Body of pancreas (tissue), 4 donors: Measurements from ENCODE around the gene AGAP3. TPM values are rescaled to one million over a fixed set of nuclear protein-coding genes. Genes with fewer than 3 reads are reported as not detected.

Experiments
- ATAC-seq: fragments of 150-250 bp; one replicate; pipeline ENCODE4 v1.9.1; 2016
- DNase-seq, 4 donors: peaks; one replicate each; pipeline ENCODE4 v3.0.0-alpha.2; 2019
- H3K27ac ChIP-seq, 4 donors: fragments of 200-600 bp; sonication (generic); 1 replicate in 3 of 4; 2 replicates in 1 of 4; pipeline versions ENCODE4 v1.5.1 to v1.6.1; 2016 to 2019; ENCODE audit warnings: mild to moderate bottlenecking in 1 of 4, mixed read lengths in 1 of 4, moderate library complexity in 1 of 4
- H3K27me3 ChIP-seq, 2 donors: fragments of 200-600 bp; sonication (generic); one replicate each; pipeline ENCODE4 v1.6.0; 2016; ENCODE audit warnings: mild to moderate bottlenecking in 1 of 2
- H3K36me3 ChIP-seq, 2 donors: fragments of 200-600 bp; sonication (generic); replicated peaks in 1 of 2; 2 replicates each; pipeline ENCODE4 v1.5.1; 2016; ENCODE audit warnings: low read depth in 2 of 2; ENCODE audit not compliant: insufficient read depth in 1 of 2
- H3K4me1 ChIP-seq: fragments of 200-600 bp; sonication (generic); one replicate; pipeline ENCODE4 v1.6.0; 2016
- H3K4me3 ChIP-seq, 2 donors: fragments of 200-600 bp; sonication (generic); 1 replicate in 1 of 2; 2 replicates in 1 of 2; pipeline ENCODE4 v1.5.1; 2016 to 2019
- H3K9me3 ChIP-seq, 3 donors: fragments of 200-600 bp; sonication (generic); 1 replicate in 2 of 3; 2 replicates in 1 of 3; pipeline ENCODE4 v1.5.1; 2016
- POLR2A ChIP-seq, 3 donors: fragments of 450-650 bp; IDR thresholded peaks; one replicate each; pipeline ENCODE4 v1.6.1; 2016; ENCODE audit warnings: antibody characterized with exemption in 3 of 3, mild to moderate bottlenecking in 2 of 3
- WGBS, 2 donors: methylation state at CpG; one replicate each; pipeline ENCODE4 v1.1.5; 2017; 5-methylcytosine and 5-hydroxymethylcytosine counted together
- intact Hi-C: fragments of 100-400 bp; cut with DNase I; formaldehyde crosslinking; loops from one replicate; pipeline ENCODE4 v1.15.1; 2023
- total RNA-seq, 2 donors: library from RNA; depleted of rRNA; stranded (reverse); fragments of >200 nt; gene quantifications; one replicate each; pipeline ENCODE4 v1.1.0, GENCODE V29; 2016
- TF ChIP-seq, protein P1 (sequence below), 7 experiments: fragments of 450-650 bp in 4 of 7; fragments of 200-600 bp in 3 of 7; sonication (generic) in 3 of 7; IDR thresholded peaks; one replicate each; pipeline ENCODE4 v1.5.1; 2016 to 2019; ENCODE audit warnings: antibody characterized with exemption in 7 of 7

The AGAP3 gene
- total RNA-seq, 2 donors from 2014 or later, result 45.4 to 104 TPM

DNA sequence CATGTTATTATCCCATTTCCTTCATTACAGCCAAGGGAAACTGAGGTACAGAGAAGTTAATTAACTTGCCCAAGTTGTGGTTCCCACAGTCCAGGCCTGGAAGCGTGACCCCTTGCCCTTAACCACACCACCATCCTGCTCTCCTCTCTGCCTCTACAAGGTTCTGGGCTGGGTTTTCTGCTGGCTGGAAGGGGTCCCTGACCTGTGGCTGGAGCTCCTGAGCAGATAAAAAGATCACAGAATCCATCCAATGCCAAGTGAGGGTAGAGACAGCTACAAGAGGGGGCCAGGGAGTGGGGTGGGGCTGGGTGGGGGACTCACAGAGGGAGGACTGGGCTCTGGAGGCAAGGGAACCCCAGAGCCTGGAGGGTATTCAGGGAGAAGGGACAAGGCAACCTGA is 91.0 kb downstream of the AGAP3 start:
- Histone ChIP-seq H3K4me1 (no peaks in the 10 kb centered on the region), H3K36me3 (no peaks in the 10 kb centered on the region), H3K9me3 (no peaks in the 10 kb centered on the region), H3K27ac (no peak overlapping the region), H3K4me3 (no peak overlapping the region), H3K27me3 (peaks cover 0 to 11% of the 10 kb centered on the region in 2 donors)
- TF ChIP-seq, protein P1, sequence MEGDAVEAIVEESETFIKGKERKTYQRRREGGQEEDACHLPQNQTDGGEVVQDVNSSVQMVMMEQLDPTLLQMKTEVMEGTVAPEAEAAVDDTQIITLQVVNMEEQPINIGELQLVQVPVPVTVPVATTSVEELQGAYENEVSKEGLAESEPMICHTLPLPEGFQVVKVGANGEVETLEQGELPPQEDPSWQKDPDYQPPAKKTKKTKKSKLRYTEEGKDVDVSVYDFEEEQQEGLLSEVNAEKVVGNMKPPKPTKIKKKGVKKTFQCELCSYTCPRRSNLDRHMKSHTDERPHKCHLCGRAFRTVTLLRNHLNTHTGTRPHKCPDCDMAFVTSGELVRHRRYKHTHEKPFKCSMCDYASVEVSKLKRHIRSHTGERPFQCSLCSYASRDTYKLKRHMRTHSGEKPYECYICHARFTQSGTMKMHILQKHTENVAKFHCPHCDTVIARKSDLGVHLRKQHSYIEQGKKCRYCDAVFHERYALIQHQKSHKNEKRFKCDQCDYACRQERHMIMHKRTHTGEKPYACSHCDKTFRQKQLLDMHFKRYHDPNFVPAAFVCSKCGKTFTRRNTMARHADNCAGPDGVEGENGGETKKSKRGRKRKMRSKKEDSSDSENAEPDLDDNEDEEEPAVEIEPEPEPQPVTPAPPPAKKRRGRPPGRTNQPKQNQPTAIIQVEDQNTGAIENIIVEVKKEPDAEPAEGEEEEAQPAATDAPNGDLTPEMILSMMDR (IDR thresholded peaks at IDR 0.05), result no peak
- TF ChIP-seq POLR2A (IDR thresholded peaks at IDR 0.05), result no peak
- intact Hi-C loops, result no loop called here
- ATAC-seq (no peak), DNase-seq (no peak)
- WGBS, 2 donors, result 64 to 90% methylated on average over 1 of the region's 1 CpG

DNA sequence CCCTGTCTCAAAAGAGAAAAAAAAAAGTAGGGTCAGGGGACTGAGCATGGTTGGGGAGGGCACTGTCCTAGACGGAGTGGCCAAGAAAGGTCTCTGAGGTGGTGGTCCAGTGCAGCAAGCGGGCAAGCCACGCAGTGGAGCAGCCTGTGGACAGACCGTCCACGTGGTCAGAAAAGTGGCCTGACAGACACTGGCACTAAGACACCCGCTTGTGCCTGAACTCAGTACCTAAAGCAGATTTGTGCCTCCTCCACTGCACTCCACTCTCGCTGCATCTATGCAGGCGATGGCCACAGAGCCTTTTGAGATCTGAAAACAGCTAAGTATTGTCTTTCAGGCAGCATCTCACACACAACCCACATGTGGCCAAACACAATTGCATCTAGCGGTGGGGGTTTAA is 92.0 kb downstream of the AGAP3 start:
- TF ChIP-seq POLR2A (IDR thresholded peaks at IDR 0.05), result no peak
- TF ChIP-seq, protein P1 (IDR thresholded peaks at IDR 0.05), result no peak
- Histone ChIP-seq H3K9me3 (no peaks in the 10 kb centered on the region), H3K36me3 (no peaks in the 10 kb centered on the region), H3K4me1 (no peaks in the 10 kb centered on the region), H3K27ac (no peak overlapping the region), H3K4me3 (no peak overlapping the region), H3K27me3 (peaks cover 0 to 10% of the 10 kb centered on the region in 2 donors)
- no peak for DNase-seq
- ATAC-seq, result no peak
- intact Hi-C loops, result no loop called here
- 79 to 83% methylated on average over 6 to 9 of the region's 9 CpGs for WGBS, 2 donors

DNA sequence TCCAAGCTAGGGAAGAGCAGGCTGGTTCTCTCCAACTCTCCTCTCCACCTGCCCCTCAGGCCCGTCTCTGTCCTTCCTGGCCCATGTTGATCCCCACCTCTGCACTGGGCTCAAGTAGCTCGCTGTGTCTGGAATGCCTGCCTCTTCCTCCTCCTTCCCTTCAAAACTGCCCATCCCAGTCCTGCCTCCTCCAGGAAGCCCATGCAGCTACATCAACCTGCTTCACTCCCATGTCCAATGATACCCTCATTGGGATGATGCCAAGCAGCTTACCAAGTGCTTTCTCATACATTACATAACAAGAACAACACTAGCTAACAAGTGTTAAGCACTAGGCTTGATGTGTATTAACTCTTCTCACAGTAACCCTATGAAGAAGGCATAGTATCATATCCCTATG is 92.6 kb downstream of the AGAP3 start:
- no peaks in the 10 kb centered on the region for H3K4me1 ChIP-seq
- H3K27me3 ChIP-seq, result peaks cover 0 to 4% of the 10 kb centered on the region in 2 donors
- ATAC-seq, result no peak
- DNase-seq, result no peak
- H3K9me3 ChIP-seq, result no peaks in the 10 kb centered on the region
- TF ChIP-seq, protein P1 (IDR thresholded peaks at IDR 0.05), result no peak
- no peak for TF ChIP-seq POLR2A (IDR thresholded peaks at IDR 0.05)
- intact Hi-C loops, result no loop called here
- no peak overlapping the region for H3K4me3 ChIP-seq
- H3K27ac ChIP-seq, result no peak overlapping the region
- WGBS, 2 donors, result 47 to 64% methylated on average over 2 of the region's 2 CpGs
- H3K36me3 ChIP-seq, result no peaks in the 10 kb centered on the region

DNA sequence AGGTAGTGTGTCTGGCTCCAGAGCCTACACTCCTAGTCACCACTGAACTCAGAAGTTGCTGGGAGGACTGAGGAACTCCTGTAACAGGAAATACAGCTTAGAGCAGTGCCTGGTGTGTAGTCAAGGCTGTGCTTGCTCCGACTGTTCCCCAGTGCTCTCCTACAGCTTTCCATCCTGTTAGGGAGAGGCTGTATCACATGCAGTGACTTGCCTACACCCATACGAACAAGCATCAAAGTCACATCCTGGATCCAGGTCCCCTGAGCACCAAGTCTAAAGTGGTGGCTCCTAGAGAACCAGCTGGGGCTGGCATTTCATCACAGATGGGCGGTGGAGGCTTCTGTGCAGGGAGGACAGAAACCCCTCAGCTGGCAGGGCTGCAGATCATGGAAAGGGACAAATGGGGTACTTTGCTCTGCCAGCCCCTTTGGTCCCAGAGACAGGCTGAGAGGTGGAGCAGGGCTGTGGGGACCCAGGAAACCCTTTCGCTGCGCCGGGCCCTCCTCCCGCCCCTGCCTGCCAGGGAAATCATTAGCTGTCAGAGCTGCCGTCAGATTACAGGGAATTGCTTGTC is 93.1 kb downstream of the AGAP3 start:
- Histone ChIP-seq H3K27me3 (no peaks in the 10 kb centered on the region), H3K4me1 (no peaks in the 10 kb centered on the region), H3K9me3 (no peaks in the 10 kb centered on the region), H3K4me3 (no peak overlapping the region), H3K36me3 (no peaks in the 10 kb centered on the region), H3K27ac (no peak overlapping the region)
- no peak for DNase-seq
- TF ChIP-seq, protein P1 (IDR thresholded peaks at IDR 0.05), result no peak
- no peak for TF ChIP-seq POLR2A (IDR thresholded peaks at IDR 0.05)
- intact Hi-C loops, result no loop called here
- no peak for ATAC-seq
- 56 to 76% methylated on average over 7 to 8 of the region's 8 CpGs for WGBS, 2 donors

DNA sequence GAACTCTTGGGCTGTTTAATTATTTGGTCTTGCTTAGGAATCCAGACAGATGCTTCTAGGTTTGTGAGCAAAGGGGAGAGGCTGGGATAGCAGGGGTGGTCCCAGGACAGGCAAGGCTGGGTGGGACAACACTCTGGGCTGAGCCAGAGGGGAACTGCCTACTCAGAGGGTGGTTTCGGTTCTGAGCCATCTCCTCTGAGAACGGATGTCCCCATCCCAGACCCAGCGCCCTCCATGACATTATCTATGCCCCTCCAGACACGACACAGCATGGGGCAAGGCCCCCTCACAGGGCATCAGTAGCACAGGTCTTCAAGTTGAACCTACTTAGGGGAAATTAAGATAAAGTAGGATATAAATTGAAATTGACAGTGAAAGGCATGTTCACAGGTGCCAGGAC is 93.7 kb downstream of the AGAP3 start:
- 30 to 63% methylated on average over 4 of the region's 4 CpGs for WGBS, 2 donors
- no peaks in the 10 kb centered on the region for H3K27me3 ChIP-seq
- DNase-seq (no peak), ATAC-seq (no peak)
- no peak for TF ChIP-seq POLR2A (IDR thresholded peaks at IDR 0.05)
- TF ChIP-seq, protein P1 (IDR thresholded peaks at IDR 0.05), result no peak
- H3K4me1 ChIP-seq, result no peaks in the 10 kb centered on the region
- intact Hi-C loops, result no loop called here
- no peaks in the 10 kb centered on the region for H3K36me3 ChIP-seq
- no peak overlapping the region for H3K27ac ChIP-seq
- H3K4me3 ChIP-seq, result no peak overlapping the region
- no peaks in the 10 kb centered on the region for H3K9me3 ChIP-seq
